Measurements from ENCODE around the gene RNASE4.

RNASE4 gene

DNA sequence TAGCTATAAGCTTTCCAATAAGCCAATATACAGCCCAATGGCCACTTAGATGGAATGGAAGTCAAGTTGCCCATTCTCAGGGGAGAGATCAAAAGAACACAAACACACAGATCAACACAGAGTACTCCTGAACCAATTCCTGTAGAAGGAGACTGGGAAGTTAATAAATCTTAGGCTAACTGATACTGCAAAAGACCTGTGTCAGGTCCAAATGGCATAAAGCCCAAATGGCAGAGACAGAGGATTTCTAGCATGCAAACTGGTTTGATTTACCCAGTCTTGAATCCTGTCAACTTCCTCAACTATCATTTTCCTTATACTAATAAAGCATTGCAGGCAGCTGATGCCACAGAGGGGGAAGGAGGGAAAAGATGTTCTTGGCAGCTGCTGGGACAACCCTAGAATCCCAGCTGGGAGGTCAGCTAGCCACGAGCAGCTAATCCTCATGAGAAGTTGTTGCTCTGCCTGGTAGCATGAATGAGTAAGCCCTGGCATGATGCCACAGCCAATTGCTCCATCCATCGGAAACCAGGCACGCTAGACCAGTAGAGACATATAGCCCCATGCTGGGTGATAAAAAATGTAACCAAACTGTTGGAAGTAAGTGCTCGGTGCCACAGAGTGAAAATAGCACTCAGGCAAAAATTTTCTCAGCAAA, 30.4 kb downstream of the RNASE4 start:
- no peak for DNase-seq
- Histone ChIP-seq H4K8ac (ENCODE audit: low read length) (no peak overlapping the region), H2AFZ (ENCODE audit: low read depth, low read length) (no peak overlapping the region), H2BK15ac (ENCODE audit: low read depth, poor library complexity, severe bottlenecking) (no peak overlapping the region), H3K4me3 (ENCODE audit: insufficient read depth in 1 of 2, low read depth in 1 of 2, low read length in 2 of 2) (no peak overlapping the region), H3K36me3 (ENCODE audit: control insufficient read depth in 1 of 2, insufficient read depth in 2 of 2, low read depth in 1 of 2, low read length in 2 of 2) (no peaks in the 10 kb centered on the region), H3K4ac (ENCODE audit: low read depth in 1 of 2, low read length in 2 of 2) (no peak overlapping the region), H4K91ac (ENCODE audit: low read length) (no peak overlapping the region), H3K18ac (ENCODE audit: low read depth in 1 of 2, low read length in 2 of 2) (no peak overlapping the region), H3K9me3 (ENCODE audit: control insufficient read depth, low read length) (no peaks in the 10 kb centered on the region), H3K14ac (ENCODE audit: low read length in 2 of 2) (no peak overlapping the region), H3K79me1 (replicated peaks; ENCODE audit: low read length, poor library complexity, severe bottlenecking) (no peaks in the 10 kb centered on the region), H2BK120ac (ENCODE audit: low read depth, low read length) (no peak overlapping the region), H3K4me2 (ENCODE audit: low read length, poor library complexity, severe bottlenecking) (no peak overlapping the region), H2BK5ac (ENCODE audit: low read depth, low read length, poor library complexity, severe bottlenecking) (no peak overlapping the region), H3K27ac (ENCODE audit: low read length, poor library complexity, severe bottlenecking) (no peak overlapping the region), H3K4me1 (ENCODE audit: control insufficient read depth, insufficient read depth, low read depth, low read length) (no peaks in the 10 kb centered on the region), H2AK5ac (ENCODE audit: low read length, severe bottlenecking) (no peak overlapping the region), H3K9ac (ENCODE audit: low read length) (no peak overlapping the region), H3K23ac (ENCODE audit: low read length in 2 of 2) (no peak overlapping the region), H3K27me3 (ENCODE audit: control insufficient read depth in 1 of 2, insufficient read depth in 1 of 2, low read length in 2 of 2) (peaks cover 10 to 53% of the 10 kb centered on the region in 2 experiments), H2BK12ac (ENCODE audit: low read length in 2 of 2) (no peak overlapping the region)
- 70% methylated on average over 4 of the region's 4 CpGs for WGBS

DNA sequence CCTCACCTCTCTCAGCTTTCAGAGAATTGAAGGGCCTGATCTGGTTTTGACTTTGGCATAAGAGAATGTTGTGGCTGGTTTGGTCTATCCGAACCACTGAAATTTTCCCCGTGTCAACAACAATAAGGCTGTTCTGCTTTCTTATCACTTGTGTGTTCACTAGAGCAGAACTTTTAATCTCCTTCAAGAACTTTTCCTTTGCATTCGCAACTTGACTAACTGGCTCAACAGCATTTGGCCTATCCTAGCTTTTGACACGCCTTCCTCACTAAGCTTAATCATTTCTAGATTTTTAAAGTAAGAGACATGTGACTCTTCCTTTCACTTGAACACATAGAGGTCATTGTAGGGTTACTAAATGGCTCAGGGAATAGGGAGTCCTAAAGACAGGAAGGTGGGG, 35.4 kb downstream of the RNASE4 start:
- DNase-seq, result no peak
- no peak overlapping the region for H4K91ac ChIP-seq (ENCODE audit: low read length)
- H3K27ac ChIP-seq (ENCODE audit: low read length, poor library complexity, severe bottlenecking), result no peak overlapping the region
- H2BK5ac ChIP-seq (ENCODE audit: low read depth, low read length, poor library complexity, severe bottlenecking), result no peak overlapping the region
- no peak overlapping the region for H3K14ac ChIP-seq (ENCODE audit: low read length in 2 of 2)
- no peaks in the 10 kb centered on the region for H3K4me1 ChIP-seq (ENCODE audit: control insufficient read depth, insufficient read depth, low read depth, low read length)
- H3K9me3 ChIP-seq (ENCODE audit: control insufficient read depth, low read length), result no peaks in the 10 kb centered on the region
- H3K23ac ChIP-seq (ENCODE audit: low read length in 2 of 2), result no peak overlapping the region
- H2AFZ ChIP-seq (ENCODE audit: low read depth, low read length), result no peak overlapping the region
- no peaks in the 10 kb centered on the region for H3K36me3 ChIP-seq (ENCODE audit: control insufficient read depth in 1 of 2, insufficient read depth in 2 of 2, low read depth in 1 of 2, low read length in 2 of 2)
- H2AK5ac ChIP-seq (ENCODE audit: low read length, severe bottlenecking), result no peak overlapping the region
- H3K4me3 ChIP-seq (ENCODE audit: insufficient read depth in 1 of 2, low read depth in 1 of 2, low read length in 2 of 2), result no peak overlapping the region
- H3K4me2 ChIP-seq (ENCODE audit: low read length, poor library complexity, severe bottlenecking), result no peak overlapping the region
- no peak overlapping the region for H3K18ac ChIP-seq (ENCODE audit: low read depth in 1 of 2, low read length in 2 of 2)
- H2BK120ac ChIP-seq (ENCODE audit: low read depth, low read length), result no peak overlapping the region
- H2BK12ac ChIP-seq (ENCODE audit: low read length in 2 of 2), result no peak overlapping the region
- H3K27me3 ChIP-seq (ENCODE audit: control insufficient read depth in 1 of 2, insufficient read depth in 1 of 2, low read length in 2 of 2), result peaks cover 0 to 45% of the 10 kb centered on the region in 2 experiments
- no peak overlapping the region for H2BK15ac ChIP-seq (ENCODE audit: low read depth, poor library complexity, severe bottlenecking)
- no peak overlapping the region for H3K4ac ChIP-seq (ENCODE audit: low read depth in 1 of 2, low read length in 2 of 2)
- WGBS, result 72% methylated on average over 4 of the region's 4 CpGs
- no peak overlapping the region for H4K8ac ChIP-seq (ENCODE audit: low read length)
- no peak overlapping the region for H3K9ac ChIP-seq (ENCODE audit: low read length)
- no peaks in the 10 kb centered on the region for H3K79me1 ChIP-seq (replicated peaks; ENCODE audit: low read length, poor library complexity, severe bottlenecking)

DNA sequence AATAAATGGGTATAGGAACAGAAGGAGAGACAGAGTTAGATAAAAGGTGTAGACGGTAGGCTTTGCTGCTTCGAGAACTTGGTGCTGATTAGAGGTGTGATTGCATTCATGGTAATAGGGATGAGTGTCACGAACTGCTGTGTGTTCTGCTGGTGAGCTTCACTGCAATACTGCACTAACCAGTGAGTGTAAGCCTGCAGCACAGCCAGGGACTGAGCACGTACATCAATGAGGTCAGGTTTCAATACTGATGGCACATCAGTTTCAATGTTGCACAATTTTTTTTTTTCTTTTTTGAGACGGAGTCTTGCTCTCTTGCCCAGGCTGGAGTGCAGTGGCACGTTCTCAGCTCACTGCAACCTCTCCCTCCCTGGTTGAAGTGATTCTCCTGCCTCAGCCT, 36.4 kb downstream of the RNASE4 start:
- no peak overlapping the region for H2BK120ac ChIP-seq (ENCODE audit: low read depth, low read length)
- H3K4ac ChIP-seq (ENCODE audit: low read depth in 1 of 2, low read length in 2 of 2), result no peak overlapping the region
- no peak overlapping the region for H3K27ac ChIP-seq (ENCODE audit: low read length, poor library complexity, severe bottlenecking)
- H3K27me3 ChIP-seq (ENCODE audit: control insufficient read depth in 1 of 2, insufficient read depth in 1 of 2, low read length in 2 of 2), result peaks cover 0 to 50% of the 10 kb centered on the region in 2 experiments
- H3K9ac ChIP-seq (ENCODE audit: low read length), result no peak overlapping the region
- no peak overlapping the region for H3K4me2 ChIP-seq (ENCODE audit: low read length, poor library complexity, severe bottlenecking)
- no peak overlapping the region for H2BK5ac ChIP-seq (ENCODE audit: low read depth, low read length, poor library complexity, severe bottlenecking)
- H2AK5ac ChIP-seq (ENCODE audit: low read length, severe bottlenecking), result no peak overlapping the region
- no peak overlapping the region for H4K91ac ChIP-seq (ENCODE audit: low read length)
- 72% methylated on average over 6 of the region's 6 CpGs for WGBS
- no peak overlapping the region for H4K8ac ChIP-seq (ENCODE audit: low read length)
- no peak overlapping the region for H3K18ac ChIP-seq (ENCODE audit: low read depth in 1 of 2, low read length in 2 of 2)
- no peak for DNase-seq
- H3K36me3 ChIP-seq (ENCODE audit: control insufficient read depth in 1 of 2, insufficient read depth in 2 of 2, low read depth in 1 of 2, low read length in 2 of 2), result no peaks in the 10 kb centered on the region
- H3K79me1 ChIP-seq (replicated peaks; ENCODE audit: low read length, poor library complexity, severe bottlenecking), result no peaks in the 10 kb centered on the region
- no peak overlapping the region for H2AFZ ChIP-seq (ENCODE audit: low read depth, low read length)
- no peak overlapping the region for H3K4me3 ChIP-seq (ENCODE audit: insufficient read depth in 1 of 2, low read depth in 1 of 2, low read length in 2 of 2)
- no peaks in the 10 kb centered on the region for H3K9me3 ChIP-seq (ENCODE audit: control insufficient read depth, low read length)
- H2BK15ac ChIP-seq (ENCODE audit: low read depth, poor library complexity, severe bottlenecking), result no peak overlapping the region
- H3K4me1 ChIP-seq (ENCODE audit: control insufficient read depth, insufficient read depth, low read depth, low read length), result no peaks in the 10 kb centered on the region
- no peak overlapping the region for H3K23ac ChIP-seq (ENCODE audit: low read length in 2 of 2)
- H2BK12ac ChIP-seq (ENCODE audit: low read length in 2 of 2), result no peak overlapping the region
- no peak overlapping the region for H3K14ac ChIP-seq (ENCODE audit: low read length in 2 of 2)

DNA sequence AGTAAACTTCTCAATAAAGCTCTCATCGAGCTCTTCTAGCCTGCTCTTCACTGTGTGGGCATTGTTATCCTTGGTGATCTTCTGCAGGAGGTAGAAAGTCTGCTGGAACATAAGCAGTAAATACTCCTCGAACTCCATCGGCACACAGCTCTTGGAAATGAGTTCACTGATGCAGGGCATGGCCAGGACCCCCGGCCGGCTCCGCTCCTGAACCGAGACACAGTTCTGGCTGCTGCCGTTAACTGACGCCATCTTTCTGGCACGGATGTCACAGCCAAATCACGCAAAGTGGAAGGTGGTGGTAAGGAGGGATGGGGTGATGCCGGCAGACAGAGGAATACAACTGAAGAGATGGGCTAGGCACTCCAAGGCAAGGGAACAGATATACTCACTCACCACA, 37.7 kb downstream of the RNASE4 start:
- H3K9me3 ChIP-seq (ENCODE audit: control insufficient read depth, low read length), result no peaks in the 10 kb centered on the region
- H3K79me1 ChIP-seq (replicated peaks; ENCODE audit: low read length, poor library complexity, severe bottlenecking), result no peaks in the 10 kb centered on the region
- no peak overlapping the region for H2BK120ac ChIP-seq (ENCODE audit: low read depth, low read length)
- peaks cover 0 to 48% of the 10 kb centered on the region in 2 experiments for H3K27me3 ChIP-seq (ENCODE audit: control insufficient read depth in 1 of 2, insufficient read depth in 1 of 2, low read length in 2 of 2)
- no peak overlapping the region for H3K27ac ChIP-seq (ENCODE audit: low read length, poor library complexity, severe bottlenecking)
- no peaks in the 10 kb centered on the region for H3K36me3 ChIP-seq (ENCODE audit: control insufficient read depth in 1 of 2, insufficient read depth in 2 of 2, low read depth in 1 of 2, low read length in 2 of 2)
- WGBS, result 92% methylated on average over 7 of the region's 12 CpGs
- H2BK12ac ChIP-seq (ENCODE audit: low read length in 2 of 2), result no peak overlapping the region
- no peak overlapping the region for H2AK5ac ChIP-seq (ENCODE audit: low read length, severe bottlenecking)
- no peak for DNase-seq
- H3K4ac ChIP-seq (ENCODE audit: low read depth in 1 of 2, low read length in 2 of 2), result no peak overlapping the region
- H3K4me2 ChIP-seq (ENCODE audit: low read length, poor library complexity, severe bottlenecking), result no peak overlapping the region
- no peak overlapping the region for H2BK5ac ChIP-seq (ENCODE audit: low read depth, low read length, poor library complexity, severe bottlenecking)
- H3K23ac ChIP-seq (ENCODE audit: low read length in 2 of 2), result no peak overlapping the region
- H3K18ac ChIP-seq (ENCODE audit: low read depth in 1 of 2, low read length in 2 of 2), result no peak overlapping the region
- no peaks in the 10 kb centered on the region for H3K4me1 ChIP-seq (ENCODE audit: control insufficient read depth, insufficient read depth, low read depth, low read length)
- H4K91ac ChIP-seq (ENCODE audit: low read length), result no peak overlapping the region
- H4K8ac ChIP-seq (ENCODE audit: low read length), result no peak overlapping the region
- H3K9ac ChIP-seq (ENCODE audit: low read length), result no peak overlapping the region
- H2BK15ac ChIP-seq (ENCODE audit: low read depth, poor library complexity, severe bottlenecking), result no peak overlapping the region
- H3K4me3 ChIP-seq (ENCODE audit: insufficient read depth in 1 of 2, low read depth in 1 of 2, low read length in 2 of 2), result no peak overlapping the region
- H3K14ac ChIP-seq (ENCODE audit: low read length in 2 of 2), result no peak overlapping the region
- H2AFZ ChIP-seq (ENCODE audit: low read depth, low read length), result no peak overlapping the region
